ENCODE data around the gene NABP2.

DNA sequence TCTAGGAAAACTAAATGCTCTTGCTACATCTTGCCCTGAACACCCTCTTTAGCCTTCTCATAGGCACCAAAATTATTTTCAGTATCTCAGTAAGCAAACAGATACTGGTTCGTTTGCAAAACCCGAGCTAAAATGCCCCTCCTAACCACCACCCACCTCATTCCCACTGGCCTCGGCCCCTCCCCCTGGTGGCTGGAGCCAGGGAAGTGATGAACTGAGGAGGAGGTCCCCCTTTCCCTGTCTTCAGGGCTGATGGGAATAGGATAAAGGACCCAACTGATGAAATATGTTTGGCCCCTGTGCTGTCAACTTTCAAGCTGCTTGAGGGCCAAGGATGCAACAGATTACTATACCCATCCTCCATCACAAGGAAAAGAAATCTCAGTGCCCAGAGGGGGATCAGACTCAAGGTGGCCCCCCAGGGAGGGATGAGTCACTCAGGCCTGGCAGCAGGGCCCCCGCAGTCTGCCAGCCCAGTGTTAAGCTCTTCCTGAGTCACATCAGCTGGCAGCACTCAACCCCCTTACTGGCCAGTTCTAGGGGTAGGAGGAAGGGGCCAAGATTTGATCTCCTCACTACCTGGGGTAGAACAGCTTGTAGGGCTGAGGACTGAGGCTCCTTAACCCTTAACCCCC lies 32.3 kb downstream of the NABP2 start:
- no peak for TF ChIP-seq CTCF (IDR thresholded peaks at IDR 0.05 in 2 of 3, conservative IDR thresholded peaks at IDR 0.05 in 1 of 3; ENCODE audit: control insufficient read depth in 2 of 3, extremely low read depth in 1 of 3, insufficient read depth in 1 of 3, low read depth in 3 of 3, low read length in 3 of 3)
- TF ChIP-seq, protein P1, sequence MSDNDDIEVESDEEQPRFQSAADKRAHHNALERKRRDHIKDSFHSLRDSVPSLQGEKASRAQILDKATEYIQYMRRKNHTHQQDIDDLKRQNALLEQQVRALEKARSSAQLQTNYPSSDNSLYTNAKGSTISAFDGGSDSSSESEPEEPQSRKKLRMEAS (IDR thresholded peaks at IDR 0.05; ENCODE audit: low read depth, low read length): no peak
- no peak for TF ChIP-seq RBBP5 (conservative IDR thresholded peaks at IDR 0.05)
- no peak for TF ChIP-seq HCFC1 (IDR thresholded peaks at IDR 0.05; ENCODE audit: low read length)
- TF ChIP-seq POLR2AphosphoS5 (IDR thresholded peaks at IDR 0.05; ENCODE audit: low read length): no peak
- TF ChIP-seq, protein P2, sequence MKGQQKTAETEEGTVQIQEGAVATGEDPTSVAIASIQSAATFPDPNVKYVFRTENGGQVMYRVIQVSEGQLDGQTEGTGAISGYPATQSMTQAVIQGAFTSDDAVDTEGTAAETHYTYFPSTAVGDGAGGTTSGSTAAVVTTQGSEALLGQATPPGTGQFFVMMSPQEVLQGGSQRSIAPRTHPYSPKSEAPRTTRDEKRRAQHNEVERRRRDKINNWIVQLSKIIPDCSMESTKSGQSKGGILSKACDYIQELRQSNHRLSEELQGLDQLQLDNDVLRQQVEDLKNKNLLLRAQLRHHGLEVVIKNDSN (IDR thresholded peaks at IDR 0.05; ENCODE audit: borderline replicate concordance, extremely low read length, insufficient read depth, low read depth, low read length): no peak
- TF ChIP-seq, protein P3, sequence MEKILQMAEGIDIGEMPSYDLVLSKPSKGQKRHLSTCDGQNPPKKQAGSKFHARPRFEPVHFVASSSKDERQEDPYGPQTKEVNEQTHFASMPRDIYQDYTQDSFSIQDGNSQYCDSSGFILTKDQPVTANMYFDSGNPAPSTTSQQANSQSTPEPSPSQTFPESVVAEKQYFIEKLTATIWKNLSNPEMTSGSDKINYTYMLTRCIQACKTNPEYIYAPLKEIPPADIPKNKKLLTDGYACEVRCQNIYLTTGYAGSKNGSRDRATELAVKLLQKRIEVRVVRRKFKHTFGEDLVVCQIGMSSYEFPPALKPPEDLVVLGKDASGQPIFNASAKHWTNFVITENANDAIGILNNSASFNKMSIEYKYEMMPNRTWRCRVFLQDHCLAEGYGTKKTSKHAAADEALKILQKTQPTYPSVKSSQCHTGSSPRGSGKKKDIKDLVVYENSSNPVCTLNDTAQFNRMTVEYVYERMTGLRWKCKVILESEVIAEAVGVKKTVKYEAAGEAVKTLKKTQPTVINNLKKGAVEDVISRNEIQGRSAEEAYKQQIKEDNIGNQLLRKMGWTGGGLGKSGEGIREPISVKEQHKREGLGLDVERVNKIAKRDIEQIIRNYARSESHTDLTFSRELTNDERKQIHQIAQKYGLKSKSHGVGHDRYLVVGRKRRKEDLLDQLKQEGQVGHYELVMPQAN (conservative IDR thresholded peaks at IDR 0.05): no peak
- TF ChIP-seq POLR2AphosphoS2 (IDR thresholded peaks at IDR 0.05; ENCODE audit: low read depth, low read length): no peak
- no peak for TF ChIP-seq JUND (IDR thresholded peaks at IDR 0.05; ENCODE audit: low read depth, low read length)
- no peak for TF ChIP-seq IKZF1 (conservative IDR thresholded peaks at IDR 0.05)
- TF ChIP-seq YY1 (IDR thresholded peaks at IDR 0.05; ENCODE audit: low read depth, low read length): no peak
- TF ChIP-seq SIN3A (IDR thresholded peaks at IDR 0.05; ENCODE audit: low read depth, low read length): no peak

All from GM12878 (cell line).